Endothelial cell (in vitro differentiated cells): Measurements from ENCODE around the gene TSHZ2. TPM values are rescaled to one million over a fixed set of nuclear protein-coding genes. Genes with fewer than 3 reads are reported as not detected.

Experiments
- DNase-seq: peaks from one replicate; pipeline ENCODE4 v3.0.0; 2021; ENCODE audit warnings: low spot score
- H3K27ac Mint-ChIP-seq: one replicate; pipeline ENCODE4 v1.8.0; 2021; ENCODE audit warnings: mixed read lengths, inconsistent platforms; ENCODE audit not compliant: unreplicated experiment
- H3K27me3 Mint-ChIP-seq: one replicate; pipeline ENCODE4 v1.8.0; 2021; ENCODE audit warnings: mild to moderate bottlenecking, moderate library complexity, mixed read lengths, inconsistent platforms; ENCODE audit not compliant: unreplicated experiment
- H3K36me3 Mint-ChIP-seq: one replicate; pipeline ENCODE4 v1.8.0; 2021; ENCODE audit warnings: mild to moderate bottlenecking, low read depth, mixed read lengths, inconsistent platforms; ENCODE audit not compliant: unreplicated experiment
- H3K4me1 Mint-ChIP-seq: one replicate; pipeline ENCODE4 v1.8.0; 2021; ENCODE audit warnings: mild to moderate bottlenecking, mixed read lengths, inconsistent platforms; ENCODE audit not compliant: unreplicated experiment
- H3K4me3 Mint-ChIP-seq: one replicate; pipeline ENCODE4 v1.8.0; 2021; ENCODE audit warnings: mild to moderate bottlenecking, mixed read lengths, inconsistent platforms; ENCODE audit not compliant: unreplicated experiment
- H3K9me3 Mint-ChIP-seq: one replicate; pipeline ENCODE4 v1.8.0; 2021; ENCODE audit warnings: mixed read lengths, inconsistent platforms; ENCODE audit not compliant: unreplicated experiment
- total RNA-seq: library from RNA; stranded (reverse); fragmentation: NEBNext Ultra II Directional; extraction: Animal tissue kit (Norgen Biotek cat#: 25700); gene quantifications from one replicate; pipeline ENCODE4 v1.2.1, GENCODE V29; 2021; ENCODE audit not compliant: unreplicated experiment
- TF ChIP-seq, protein P1 (sequence below): fragments of 200-600 bp; sonication (generic); IDR thresholded peaks from one replicate; pipeline ENCODE4 v1.5.0; 2021; ENCODE audit warnings: antibody characterized with exemption; ENCODE audit not compliant: unreplicated experiment

TSHZ2 gene
- total RNA-seq, 1 donor from 2014 or later: 2.3 TPM

DNA sequence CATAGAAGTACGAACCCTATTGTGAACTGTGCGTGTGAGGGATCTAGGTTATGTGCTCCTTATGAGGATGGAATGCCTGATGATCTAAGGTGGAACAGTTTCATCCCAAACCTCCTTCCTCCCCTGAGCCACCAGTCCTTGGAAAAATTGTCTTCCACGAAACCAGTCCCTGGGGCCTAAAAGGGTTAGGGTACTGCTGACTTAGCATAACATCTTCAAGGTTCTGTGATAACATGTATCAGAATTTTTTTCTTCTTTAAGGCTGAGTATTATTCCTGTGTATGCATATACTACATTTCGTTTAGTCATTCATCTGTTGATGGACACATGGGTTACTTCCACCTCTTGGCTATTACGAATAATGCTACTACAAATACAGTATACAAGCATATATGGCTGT lies 80.2 kb downstream of the TSHZ2 start:
- H3K27me3 Mint-ChIP-seq: no peaks in the 10 kb centered on the region
- DNase-seq: no peak
- H3K36me3 Mint-ChIP-seq: no peaks in the 10 kb centered on the region
- TF ChIP-seq, protein P1, sequence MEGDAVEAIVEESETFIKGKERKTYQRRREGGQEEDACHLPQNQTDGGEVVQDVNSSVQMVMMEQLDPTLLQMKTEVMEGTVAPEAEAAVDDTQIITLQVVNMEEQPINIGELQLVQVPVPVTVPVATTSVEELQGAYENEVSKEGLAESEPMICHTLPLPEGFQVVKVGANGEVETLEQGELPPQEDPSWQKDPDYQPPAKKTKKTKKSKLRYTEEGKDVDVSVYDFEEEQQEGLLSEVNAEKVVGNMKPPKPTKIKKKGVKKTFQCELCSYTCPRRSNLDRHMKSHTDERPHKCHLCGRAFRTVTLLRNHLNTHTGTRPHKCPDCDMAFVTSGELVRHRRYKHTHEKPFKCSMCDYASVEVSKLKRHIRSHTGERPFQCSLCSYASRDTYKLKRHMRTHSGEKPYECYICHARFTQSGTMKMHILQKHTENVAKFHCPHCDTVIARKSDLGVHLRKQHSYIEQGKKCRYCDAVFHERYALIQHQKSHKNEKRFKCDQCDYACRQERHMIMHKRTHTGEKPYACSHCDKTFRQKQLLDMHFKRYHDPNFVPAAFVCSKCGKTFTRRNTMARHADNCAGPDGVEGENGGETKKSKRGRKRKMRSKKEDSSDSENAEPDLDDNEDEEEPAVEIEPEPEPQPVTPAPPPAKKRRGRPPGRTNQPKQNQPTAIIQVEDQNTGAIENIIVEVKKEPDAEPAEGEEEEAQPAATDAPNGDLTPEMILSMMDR: no peak
- H3K4me3 Mint-ChIP-seq: no peak overlapping the region
- H3K4me1 Mint-ChIP-seq: no peaks in the 10 kb centered on the region
- no peaks in the 10 kb centered on the region for H3K9me3 Mint-ChIP-seq
- H3K27ac Mint-ChIP-seq: no peak overlapping the region

GRCh38 chr20:53053595-53053994 lies 81.4 kb downstream of the TSHZ2 start:
- TF ChIP-seq, protein P1: no peak
- Mint-ChIP-seq H3K27me3 (no peaks in the 10 kb centered on the region), H3K27ac (no peak overlapping the region), H3K4me3 (no peak overlapping the region), H3K36me3 (no peaks in the 10 kb centered on the region), H3K9me3 (no peaks in the 10 kb centered on the region), H3K4me1 (no peaks in the 10 kb centered on the region)
- no peak for DNase-seq

DNA sequence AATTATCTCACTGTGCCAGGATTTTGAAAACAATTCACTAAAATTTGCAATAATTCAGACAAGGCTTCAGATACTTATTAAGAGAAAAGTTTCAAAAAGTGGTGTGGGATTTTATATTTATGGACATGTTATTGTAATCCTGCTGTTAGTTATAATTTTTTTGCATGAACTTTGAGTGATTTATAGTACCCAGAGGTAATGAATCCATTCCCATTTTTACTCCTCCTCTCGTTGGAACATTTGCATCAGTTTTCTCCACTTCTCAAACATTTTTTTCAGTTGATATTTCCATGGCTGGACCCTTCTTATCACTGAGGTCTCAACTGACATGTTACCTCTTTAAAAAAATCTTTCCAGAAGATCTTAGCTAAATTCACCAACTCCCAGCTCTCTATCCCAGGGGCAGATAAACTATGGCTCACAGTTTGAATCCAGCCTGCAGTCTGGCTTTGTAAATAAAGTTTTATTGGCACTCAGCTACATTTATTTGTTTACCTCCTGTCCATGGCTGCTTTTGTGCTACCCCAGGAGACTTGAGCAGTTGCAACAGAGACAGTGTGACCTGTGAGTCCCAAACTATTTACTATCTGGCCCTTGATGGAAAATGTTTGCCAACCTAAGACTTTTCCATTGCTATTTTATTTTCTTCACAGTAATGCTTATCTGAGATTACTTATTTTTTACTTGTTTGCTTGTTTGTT lies 83.4 kb downstream of the TSHZ2 start:
- Mint-ChIP-seq H3K36me3 (no peaks in the 10 kb centered on the region), H3K9me3 (no peaks in the 10 kb centered on the region), H3K27ac (no peak overlapping the region), H3K4me1 (peaks cover 2% of the 10 kb centered on the region), H3K4me3 (no peak overlapping the region), H3K27me3 (no peaks in the 10 kb centered on the region)
- no peak for DNase-seq
- TF ChIP-seq, protein P1: no peak

GRCh38 chr20:53057579-53057978 lies 85.4 kb downstream of the TSHZ2 start:
- Mint-ChIP-seq H3K4me1 (peaks cover 7% of the 10 kb centered on the region), H3K27me3 (no peaks in the 10 kb centered on the region), H3K27ac (no peak overlapping the region), H3K4me3 (no peak overlapping the region), H3K36me3 (no peaks in the 10 kb centered on the region), H3K9me3 (no peaks in the 10 kb centered on the region)
- no peak for DNase-seq
- TF ChIP-seq, protein P1: no peak

DNA sequence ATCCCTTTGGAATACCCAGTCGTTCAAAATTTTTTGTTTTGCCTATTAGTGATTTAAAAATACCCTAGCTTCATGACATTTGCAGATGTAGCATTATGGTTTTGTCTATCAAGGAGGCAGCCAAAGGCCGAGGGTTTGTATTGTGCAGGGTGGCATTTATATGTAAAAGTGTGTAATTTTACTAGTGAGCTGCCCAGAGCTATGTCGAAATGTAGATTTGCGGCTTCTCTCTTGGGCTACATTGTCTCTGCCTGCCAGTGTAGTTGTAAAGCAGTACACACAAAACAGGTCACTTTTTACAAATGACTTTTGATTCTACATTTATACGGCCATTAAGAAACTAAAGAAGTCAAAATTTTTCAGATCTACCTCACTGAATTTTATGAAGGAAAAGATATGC lies 87.7 kb downstream of the TSHZ2 start:
- Mint-ChIP-seq H3K27me3 (no peaks in the 10 kb centered on the region), H3K9me3 (no peaks in the 10 kb centered on the region), H3K4me3 (no peak overlapping the region), H3K36me3 (no peaks in the 10 kb centered on the region), H3K4me1 (peaks cover 7% of the 10 kb centered on the region), H3K27ac (no peak overlapping the region)
- DNase-seq: no peak
- TF ChIP-seq, protein P1: no peak
